HG02840 (cell line): Measurements from ENCODE around the gene CX3CL1.
"Not testable (repeated sequence)": the region's sequence is repeated elsewhere in the genome, so short reads cannot be mapped to it uniquely, and the experiment has no call there.

ENCODE experiments used
- ATAC-seq: cut with Tn5 transposase; IDR thresholded peaks from one replicate; pipeline ENCODE4 v1.9.1; 2021; ENCODE audit warnings: mild to moderate bottlenecking, moderate library complexity, moderate number of reproducible peaks; ENCODE audit not compliant: unreplicated experiment, low FRiP score

The CX3CL1 gene

DNA sequence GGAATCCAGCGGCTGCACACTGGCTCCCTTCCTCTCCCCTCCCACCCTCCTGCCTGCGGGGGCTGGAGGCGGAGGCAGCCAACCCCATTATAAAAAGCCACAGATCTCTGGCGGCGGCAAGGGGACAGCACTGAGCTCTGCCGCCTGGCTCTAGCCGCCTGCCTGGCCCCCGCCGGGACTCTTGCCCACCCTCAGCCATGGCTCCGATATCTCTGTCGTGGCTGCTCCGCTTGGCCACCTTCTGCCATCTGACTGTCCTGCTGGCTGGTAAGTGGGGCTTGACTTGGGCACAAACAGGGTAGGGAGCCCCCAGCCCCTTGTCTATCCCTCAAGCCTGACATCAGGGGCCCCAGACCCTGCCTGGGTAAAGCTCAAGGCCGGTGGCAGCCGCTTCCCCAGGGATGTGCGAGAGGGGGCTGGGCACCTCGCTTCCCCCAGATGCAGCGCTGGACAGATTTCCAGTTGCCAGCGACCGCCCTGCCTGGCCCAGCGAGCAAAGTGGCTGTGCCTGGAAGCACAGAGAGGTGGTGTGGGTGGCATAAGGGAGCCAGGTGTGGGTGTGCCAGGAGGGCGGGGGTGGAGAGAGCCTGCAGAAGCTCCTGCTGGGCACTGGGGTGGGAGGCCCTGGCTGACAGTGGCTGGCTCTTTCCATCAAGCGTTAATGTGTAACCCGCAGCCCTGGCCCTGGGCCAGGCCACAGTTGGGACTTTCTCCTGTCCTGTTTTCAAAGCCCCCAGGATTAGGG lies at the start of gene CX3CL1:
Gene CX3CL1, plus strand, starts transcription at position 119 of the 745 bp plus-strand sequence. Its CDS starts 79 bp downstream, at position 198.
- ATAC-seq = no peak

DNA sequence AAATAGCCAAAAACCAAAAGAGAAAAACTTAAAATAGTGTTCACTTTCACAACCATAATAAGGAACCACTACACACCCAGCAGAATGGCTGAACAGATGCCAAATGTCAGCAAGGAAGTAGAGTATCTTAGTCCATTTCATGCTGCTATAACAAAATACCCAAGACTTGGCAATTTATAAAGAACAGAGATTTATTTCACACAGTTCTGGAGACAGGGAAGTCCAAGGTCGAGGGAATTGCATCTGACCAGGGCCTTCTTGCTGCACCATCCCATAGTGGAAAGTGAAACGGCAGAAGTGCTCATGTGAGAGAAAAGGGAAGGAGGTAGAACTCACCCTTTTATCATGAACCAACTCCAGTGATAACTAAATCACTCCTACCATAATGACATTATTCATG lies 47.5 kb upstream of the CX3CL1 start:
- no peak for ATAC-seq

DNA sequence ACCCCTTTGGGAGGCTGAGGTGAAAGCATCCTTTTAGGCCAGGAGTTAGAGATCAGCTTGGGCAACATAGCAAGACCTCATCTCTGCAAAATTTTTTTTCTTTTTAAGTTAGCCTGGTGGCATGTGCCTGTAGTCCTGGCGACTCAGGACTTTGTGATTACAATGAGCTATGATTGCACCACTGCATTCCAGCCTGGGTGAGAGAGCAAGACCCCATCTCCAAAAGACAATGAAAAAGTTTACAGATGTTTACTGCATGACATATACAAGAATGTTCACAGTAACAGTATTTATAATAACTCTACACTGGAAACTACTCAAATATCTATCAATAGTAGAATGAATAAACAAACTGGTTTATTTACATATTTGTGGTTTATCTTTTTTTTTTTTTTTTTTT lies 46.8 kb upstream of the CX3CL1 start:
- ATAC-seq = no peak

DNA sequence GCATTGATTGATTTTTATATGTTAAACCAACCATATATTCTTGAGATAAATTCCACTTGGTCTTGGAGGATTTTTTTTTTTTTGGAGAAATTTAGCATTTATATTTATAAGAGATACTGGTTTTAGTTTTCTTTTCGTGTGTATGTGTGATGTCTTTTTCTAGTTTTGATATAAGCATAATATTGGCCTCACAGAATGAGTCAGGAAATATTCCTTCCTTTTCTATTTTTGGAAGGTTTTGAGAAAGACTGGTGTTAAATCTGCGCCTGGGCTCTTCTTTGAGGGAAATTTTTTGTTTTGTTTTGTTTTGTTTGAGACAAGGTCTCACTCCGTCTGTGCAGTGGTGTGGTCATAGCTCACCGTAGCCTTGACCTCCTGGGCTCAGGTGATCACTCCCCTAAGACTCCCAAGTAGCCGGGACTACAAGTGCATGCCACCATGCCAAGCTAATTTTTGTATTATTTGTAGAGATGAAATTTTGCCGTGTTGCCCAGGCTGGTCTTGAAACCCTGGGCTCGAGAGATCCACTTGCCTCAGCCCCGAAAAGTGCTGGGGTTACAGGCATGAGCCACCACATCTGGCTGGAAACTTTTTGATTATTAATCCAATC lies 42.5 kb upstream of the CX3CL1 start:
- ATAC-seq = no peak

DNA sequence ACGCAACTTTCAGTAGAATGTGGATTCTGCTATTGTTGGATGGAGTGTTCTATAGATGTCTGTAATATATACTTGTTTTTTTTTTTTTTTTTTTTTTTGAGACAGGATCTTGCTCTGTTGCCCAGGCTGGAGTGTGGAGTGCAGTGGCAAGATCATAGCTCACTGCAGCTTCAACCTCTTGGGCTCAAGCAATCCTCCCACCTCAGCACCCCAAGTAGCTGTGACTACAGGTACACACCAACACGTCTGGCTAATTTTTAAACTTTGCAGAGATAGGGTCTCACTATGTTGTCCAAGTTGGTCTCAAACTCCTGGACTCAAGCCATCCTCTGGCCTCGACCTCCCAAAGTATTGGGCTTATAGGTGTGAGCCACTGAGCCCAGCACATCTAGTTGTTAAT lies 40.9 kb upstream of the CX3CL1 start:
- no peak for ATAC-seq

DNA sequence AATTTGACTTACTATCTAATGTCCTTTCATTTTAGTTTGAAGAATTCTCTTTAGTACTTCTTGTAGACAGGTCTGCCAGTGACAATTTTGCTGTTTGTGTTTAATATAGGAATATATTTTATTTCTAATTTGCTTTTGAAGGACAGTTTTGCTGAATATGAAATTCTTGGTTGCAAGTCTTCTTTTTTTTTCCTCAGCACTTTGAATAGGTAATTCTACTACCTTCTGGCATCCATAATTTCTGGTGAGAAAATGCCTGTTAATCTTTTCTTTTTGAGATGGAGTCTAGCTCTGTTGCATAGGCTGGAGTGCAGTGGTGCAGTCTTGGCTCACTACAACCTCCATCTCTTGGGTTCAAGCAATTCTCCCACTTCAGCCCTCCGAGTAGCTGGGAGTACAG lies 38.9 kb upstream of the CX3CL1 start:
- ATAC-seq = no peak

DNA sequence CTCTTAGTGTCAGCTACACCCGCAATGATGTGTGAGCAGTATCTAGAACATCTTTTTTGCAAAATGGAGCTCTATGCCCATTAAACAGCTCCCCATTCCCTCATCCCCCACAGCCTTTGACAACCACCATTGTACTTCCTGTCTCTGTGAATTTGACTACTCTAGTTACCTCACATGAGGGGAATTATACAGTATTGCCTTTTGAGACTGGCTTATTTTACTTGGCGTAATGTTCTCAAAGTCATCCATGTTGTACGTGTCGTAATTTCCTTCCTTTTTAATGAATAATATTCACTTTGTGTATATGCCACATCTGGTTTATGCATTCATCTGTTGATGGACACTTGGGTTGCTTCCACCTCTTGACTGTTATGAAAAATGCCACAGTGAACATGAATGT lies 36.9 kb upstream of the CX3CL1 start:
- ATAC-seq = no peak

DNA sequence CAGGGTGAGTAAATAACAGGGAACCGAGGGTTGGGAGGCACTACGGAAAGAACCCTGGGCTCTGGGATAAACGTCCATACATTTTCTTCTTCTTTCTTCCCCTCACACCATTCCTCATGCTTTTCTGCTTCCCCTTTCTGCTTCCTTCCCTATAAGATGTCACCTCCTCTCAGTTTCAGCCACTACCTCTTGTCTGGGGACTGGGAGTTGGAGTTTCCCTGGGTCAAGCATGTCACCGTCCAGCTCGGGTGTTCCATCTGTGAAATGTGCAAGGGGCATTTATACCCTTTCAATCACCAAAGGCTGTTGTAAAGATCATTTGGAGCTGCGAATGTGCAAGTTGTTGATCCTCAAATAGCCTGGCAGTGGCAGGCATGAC lies 31.2 kb upstream of the CX3CL1 start:
- no peak for ATAC-seq

DNA sequence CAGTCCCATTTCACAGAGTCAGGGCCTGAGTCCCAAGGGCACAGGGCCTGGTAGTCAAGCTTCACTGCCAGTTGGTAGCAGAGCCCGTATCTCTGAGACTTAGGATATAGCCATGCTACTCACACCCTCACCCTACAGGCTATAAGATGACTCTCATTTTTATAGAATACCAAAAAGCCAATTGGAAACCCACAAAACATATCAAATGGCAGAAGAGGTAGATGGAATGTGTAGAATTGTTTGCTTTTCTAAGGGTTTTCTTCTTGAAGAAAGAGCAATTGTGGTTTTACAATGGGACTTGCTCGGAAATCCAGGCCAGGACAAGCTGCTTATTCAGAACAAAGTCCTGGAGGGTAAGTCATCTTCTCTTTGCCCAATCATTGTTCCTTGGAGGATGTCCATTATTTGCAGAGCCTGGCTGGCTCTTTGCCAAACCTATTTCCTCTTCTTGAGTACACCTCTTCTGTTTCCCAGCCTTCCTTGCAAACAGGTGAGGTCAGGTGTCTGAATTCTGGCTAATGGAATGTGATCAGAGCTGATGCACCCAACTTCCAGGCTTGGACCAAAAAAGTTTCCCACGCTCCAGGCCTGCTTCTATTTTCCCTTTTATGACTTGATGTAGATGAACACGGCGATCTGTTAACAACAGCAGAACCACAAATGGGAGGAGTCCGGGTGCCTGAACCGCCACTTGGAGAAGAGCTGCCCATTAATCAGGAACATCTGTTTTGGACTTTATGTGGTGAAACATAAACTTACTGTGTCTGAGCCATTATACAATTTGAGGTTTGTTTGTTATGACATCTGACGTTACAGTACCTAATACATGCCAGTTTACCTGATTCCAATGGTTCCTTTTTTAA lies 30.6 kb upstream of the CX3CL1 start:
- ATAC-seq = no peak

DNA sequence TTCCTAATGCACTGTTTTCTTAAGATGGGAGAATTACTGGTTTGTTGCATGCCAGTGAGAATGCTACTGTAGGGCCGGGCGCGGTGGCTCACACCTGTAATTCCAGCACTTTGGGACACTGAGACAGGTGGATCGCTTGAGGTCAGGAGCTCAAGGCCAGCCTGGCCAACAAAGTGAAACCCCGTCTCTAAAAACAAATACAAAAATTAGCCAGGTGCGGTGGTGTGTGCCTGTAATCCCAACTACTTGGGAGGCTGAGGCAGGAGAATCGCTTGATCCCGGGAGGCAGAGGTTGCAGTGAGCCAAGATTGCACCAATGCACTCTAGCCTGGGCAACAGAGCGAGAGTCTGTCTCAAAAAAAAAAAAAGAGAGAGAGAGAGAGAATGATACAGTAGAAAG lies 29.7 kb upstream of the CX3CL1 start:
- ATAC-seq = not testable (repeated sequence)

DNA sequence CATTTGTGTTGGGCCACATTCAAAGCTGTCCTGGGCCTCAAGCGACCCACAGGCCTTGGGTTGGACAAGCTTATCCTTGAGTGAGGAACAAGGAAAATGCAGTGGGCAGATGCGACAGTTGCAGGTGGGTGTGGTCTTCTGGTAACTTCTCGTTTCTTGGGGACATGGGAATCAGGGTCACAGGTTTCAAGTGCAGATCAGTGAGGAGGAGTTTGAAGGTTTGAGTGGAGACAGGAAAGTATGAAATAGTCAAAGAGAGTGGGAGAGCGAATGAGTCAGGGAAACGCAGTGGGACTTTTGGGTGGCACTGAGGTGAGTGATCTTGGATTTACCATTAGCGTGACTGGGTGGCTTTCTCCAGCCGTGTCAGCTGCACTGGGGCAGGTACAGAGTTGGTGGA lies 29.1 kb upstream of the CX3CL1 start:
- ATAC-seq = no peak

DNA sequence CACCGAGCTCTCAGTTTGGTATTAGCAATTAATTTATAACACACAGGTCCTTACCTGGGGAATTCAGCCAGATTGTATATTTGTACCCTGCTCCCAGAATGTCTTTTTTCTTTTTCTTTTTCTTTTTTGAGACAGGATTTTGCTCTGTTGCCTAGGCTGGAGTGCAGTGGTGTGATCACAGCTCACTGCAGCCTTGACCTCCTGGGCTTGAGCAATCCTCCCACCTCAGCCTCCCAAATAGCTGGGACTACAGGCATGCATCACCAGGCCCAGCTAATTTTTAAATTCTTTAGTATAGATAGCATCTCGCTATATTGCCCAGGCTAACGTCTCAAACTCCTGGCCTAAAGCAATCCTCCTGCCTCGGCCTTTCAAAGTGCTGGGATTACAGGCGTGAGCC lies 28.2 kb upstream of the CX3CL1 start:
- ATAC-seq = not testable (repeated sequence)

DNA sequence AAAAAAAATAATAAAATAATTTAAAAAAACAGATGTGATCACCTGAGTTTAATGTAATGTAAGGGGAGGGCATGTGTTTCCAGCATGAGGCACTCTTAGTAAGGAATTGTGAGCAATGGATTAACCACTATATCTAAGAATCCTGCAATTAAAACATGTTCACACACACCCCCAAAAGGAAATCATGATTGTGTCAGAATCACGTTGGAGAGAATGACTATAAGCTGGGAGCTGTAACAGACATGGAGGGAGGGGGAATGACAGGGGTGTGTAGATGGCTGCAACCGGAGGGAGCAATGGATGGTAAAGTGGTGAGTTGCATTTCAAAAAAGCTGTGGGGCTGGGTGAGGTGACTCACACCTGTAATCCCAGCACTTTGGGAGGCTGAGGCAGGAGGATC lies 27.3 kb upstream of the CX3CL1 start:
- ATAC-seq = no peak

DNA sequence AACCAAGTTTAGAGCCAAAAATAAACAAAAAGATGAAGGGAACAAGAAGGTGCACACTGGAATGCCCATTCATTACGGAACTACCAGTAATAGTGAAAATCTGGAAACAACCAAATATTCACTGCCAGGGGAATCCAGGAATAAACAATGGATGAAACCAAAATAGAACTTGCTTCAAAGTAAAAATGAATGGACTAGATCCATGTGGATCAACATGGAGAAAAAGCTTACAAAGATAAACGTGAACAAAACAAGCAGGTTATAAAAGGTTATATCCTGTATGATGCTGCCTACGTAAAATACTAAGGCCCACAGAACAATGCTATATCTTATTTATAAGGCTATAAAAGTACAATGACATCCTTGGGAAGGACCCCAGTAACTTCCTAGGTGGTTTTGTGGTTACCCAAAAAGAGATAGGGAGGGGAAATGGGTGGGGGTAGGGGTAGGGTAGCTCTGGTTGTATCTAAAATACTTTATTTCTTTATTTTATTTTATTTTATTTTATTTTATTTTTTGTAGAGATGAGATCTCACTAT lies 26.6 kb upstream of the CX3CL1 start:
- no peak for ATAC-seq

DNA sequence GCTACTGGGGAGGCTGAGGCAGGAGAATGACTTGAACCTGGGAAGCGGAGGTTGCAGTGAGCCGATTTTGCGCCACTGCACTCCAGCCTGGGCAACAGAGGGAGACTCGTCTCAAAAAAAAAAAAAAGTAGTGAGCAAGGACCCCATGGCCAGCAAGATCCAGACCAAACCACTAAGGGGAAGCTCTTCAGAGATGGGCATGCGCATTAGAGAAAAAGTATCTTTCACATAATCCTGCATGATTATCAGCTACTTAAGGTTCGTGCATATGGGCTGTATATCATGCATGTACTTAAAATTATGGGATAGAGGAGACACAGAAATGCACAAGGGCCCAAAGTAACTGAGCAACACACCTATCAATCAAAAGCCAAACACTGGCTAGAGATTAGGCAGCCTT lies 24.4 kb upstream of the CX3CL1 start:
- ATAC-seq = no peak

DNA sequence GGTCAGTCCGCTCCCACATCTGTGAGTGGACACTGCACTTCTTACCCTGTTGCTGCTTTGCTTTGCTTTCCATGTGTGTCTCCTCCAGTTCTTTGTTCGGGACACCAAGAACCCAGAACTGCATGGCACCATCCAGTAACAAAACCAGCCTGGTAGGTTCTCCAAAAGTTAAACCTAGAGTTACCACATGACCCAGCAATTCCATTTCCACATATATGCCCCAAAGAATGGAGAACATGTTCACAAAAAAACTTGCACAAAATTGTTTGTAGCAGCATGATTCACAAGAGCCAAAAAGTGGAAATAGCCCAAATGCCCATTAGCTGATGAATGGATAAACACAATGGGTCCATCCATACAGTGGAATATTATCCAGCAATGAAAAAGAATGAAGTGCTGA lies 24.0 kb upstream of the CX3CL1 start:
- no peak for ATAC-seq

DNA sequence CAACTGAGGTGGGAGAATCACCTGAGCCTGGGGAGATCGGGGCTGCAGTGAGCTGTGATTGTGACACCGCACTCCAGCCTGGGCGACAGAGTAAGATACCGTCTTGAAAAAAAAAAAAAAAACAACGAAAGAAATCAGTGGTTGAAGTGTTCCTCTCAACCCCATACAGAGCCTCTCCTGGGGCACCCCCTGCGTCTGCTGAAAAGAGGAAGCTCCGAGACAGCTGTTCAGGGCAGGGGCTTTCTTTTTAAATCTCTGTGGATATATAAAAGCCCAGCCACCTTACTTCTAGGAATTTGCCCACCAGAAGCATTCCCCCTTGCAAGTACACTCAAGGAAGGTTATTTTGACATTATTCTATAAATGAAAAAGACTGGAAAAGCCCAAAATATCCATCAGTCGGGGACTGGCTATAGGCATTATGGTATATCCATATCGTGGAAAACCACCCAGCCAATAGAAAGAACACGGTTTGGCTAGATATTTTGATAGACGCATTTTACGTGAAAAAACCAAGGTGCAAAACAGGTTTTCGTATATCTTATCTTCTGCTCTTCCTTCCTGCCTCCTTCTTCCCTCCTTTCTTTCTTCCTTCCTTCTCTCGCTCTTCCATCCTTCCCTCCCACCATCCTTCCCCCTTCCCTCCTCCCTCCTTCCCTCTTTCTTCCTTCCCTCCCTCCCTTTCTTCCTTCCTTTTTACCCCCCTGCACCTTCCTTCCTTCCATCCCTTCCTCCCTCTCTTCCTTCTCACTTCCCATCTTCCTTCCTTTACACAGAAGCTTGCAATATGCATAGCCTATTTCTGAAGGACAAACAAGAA lies 22.9 kb upstream of the CX3CL1 start:
- peak; percentile 87 for ATAC-seq

DNA sequence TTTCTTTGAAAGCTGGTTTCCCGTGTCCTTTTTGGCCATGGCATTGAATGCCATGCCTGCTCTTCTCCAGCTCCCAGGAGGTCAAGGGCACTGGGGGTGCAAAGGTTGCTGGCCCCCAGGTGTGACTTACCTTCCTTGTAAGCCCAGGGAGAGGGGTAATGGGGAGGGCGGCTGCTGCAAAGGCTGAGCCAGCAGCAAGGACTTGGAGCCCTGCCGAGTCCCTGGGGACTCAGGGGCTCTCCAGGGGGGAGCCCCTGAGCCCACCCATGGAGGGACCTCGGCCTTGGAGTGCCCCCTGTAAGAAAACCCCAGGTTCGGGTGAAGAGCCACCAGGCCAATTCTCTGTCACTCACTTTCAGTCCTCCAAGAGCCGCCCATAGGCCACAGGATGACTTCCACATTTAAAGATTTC lies 19.6 kb upstream of the CX3CL1 start:
- ATAC-seq = no peak

DNA sequence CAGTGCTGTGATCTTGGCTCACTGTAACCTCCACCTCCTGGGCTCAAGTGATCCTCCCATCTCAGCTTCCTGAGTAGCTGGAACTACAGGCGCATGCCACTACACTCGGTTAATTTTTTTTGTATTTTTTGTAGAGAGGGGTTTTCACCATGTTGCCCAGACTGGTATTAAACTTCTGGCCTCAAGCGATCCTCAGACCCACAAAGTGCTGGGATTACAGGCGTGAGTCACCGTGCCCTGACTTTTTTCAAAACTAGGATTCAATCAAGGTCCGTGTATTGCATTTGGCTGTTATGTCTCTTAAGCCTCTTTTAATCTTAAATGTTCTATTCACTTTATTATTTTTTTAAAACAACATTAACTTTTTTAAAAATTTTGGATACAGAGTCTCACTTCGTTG lies 18.0 kb upstream of the CX3CL1 start:
- no peak for ATAC-seq

DNA sequence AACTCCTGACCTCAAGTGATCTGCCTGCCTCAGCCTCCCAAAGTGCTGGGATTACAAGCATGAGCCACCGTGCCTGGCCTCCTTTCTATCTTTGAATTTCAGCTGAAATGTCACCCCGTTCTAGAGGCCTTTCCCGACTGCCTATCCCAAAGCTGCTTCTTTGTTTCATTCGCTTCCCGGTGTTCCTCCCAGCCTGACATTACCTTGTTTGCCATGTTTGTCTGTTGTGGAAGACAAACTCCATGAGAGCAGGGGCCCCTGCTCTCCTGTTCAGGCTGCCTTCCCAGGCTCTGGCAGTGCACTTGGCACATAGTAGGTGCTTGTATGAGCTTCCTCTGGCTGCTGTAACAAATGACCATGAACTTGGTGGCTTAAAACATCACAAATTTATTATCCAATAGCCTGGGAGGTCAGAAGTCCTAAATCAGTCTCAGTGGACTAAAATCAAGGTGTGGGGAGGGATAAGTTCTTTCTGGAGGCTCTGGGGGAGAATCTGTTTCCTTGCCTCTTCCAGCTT lies 16.3 kb upstream of the CX3CL1 start:
- no peak for ATAC-seq
